Measurements from ENCODE around the gene PRH2. TPM values are rescaled to one million over a fixed set of nuclear protein-coding genes. Genes with fewer than 3 reads are reported as not detected.

PRH2 gene
- total RNA-seq, 1 experiment from 2014 or later = not detected

GRCh38 chr12:10965476-10965875 lies 36.4 kb downstream of the PRH2 start:
- H3K27me3 ChIP-seq (ENCODE audit: insufficient read depth, low read depth) = no peaks in the 10 kb centered on the region
- H3K4me3 ChIP-seq = no peak overlapping the region
- H3K36me3 ChIP-seq (ENCODE audit: low read depth) = no peaks in the 10 kb centered on the region
- H3K9me3 ChIP-seq (ENCODE audit: insufficient read depth, low read depth) = no peaks in the 10 kb centered on the region
- no TSS peak for BruUV-seq (replicated peaks)
- ChIA-PET CTCF (no interaction called here), POLR2A (ENCODE audit: unreplicated experiment) (no interaction called here)
- no peak overlapping the region for H3K4me2 ChIP-seq
- DNase-seq = no peak
- no peaks in the 10 kb centered on the region for H3K4me1 ChIP-seq (replicated peaks; ENCODE audit: insufficient read depth)
- TF ChIP-seq, protein P1, sequence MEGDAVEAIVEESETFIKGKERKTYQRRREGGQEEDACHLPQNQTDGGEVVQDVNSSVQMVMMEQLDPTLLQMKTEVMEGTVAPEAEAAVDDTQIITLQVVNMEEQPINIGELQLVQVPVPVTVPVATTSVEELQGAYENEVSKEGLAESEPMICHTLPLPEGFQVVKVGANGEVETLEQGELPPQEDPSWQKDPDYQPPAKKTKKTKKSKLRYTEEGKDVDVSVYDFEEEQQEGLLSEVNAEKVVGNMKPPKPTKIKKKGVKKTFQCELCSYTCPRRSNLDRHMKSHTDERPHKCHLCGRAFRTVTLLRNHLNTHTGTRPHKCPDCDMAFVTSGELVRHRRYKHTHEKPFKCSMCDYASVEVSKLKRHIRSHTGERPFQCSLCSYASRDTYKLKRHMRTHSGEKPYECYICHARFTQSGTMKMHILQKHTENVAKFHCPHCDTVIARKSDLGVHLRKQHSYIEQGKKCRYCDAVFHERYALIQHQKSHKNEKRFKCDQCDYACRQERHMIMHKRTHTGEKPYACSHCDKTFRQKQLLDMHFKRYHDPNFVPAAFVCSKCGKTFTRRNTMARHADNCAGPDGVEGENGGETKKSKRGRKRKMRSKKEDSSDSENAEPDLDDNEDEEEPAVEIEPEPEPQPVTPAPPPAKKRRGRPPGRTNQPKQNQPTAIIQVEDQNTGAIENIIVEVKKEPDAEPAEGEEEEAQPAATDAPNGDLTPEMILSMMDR (conservative IDR thresholded peaks at IDR 0.05) = no peak
- no peak for TF ChIP-seq EZH2 (IDR thresholded peaks at IDR 0.05; ENCODE audit: low read depth)
- no peak overlapping the region for H3K27ac ChIP-seq
- H3F3A ChIP-seq (ENCODE audit: insufficient read depth, low read depth) = no peaks in the 10 kb centered on the region
- intact Hi-C loops (cut with micrococcal nuclease; ENCODE audit: unreplicated experiment) = no loop called here
- H2AFZ ChIP-seq = no peak overlapping the region
- no peaks in the 10 kb centered on the region for H3K79me2 ChIP-seq (ENCODE audit: low read depth)
- H3K9me2 ChIP-seq (ENCODE audit: insufficient read depth) = no peaks in the 10 kb centered on the region
- no peaks in the 10 kb centered on the region; the same call in 1 of the 2 replicates for H4K20me1 ChIP-seq (ENCODE audit: insufficient read depth)

- ChIA-PET CTCF (no interaction called here), POLR2A (ENCODE audit: unreplicated experiment) (interaction anchor here (0.5 kb wide), 1 partner anchor 1096 kb away, joined by 3 read pairs; no protein-coding TSS in a partner anchor)
- no peaks in the 10 kb centered on the region for H3K27me3 ChIP-seq (ENCODE audit: insufficient read depth, low read depth)
- H3K9me2 ChIP-seq (ENCODE audit: insufficient read depth) = no peaks in the 10 kb centered on the region
- H2AFZ ChIP-seq = no peak overlapping the region
- no peak overlapping the region for H3K27ac ChIP-seq
- intact Hi-C loops (cut with micrococcal nuclease; ENCODE audit: unreplicated experiment) = no loop called here
- no peaks in the 10 kb centered on the region for H3F3A ChIP-seq (ENCODE audit: insufficient read depth, low read depth)
- H3K79me2 ChIP-seq (ENCODE audit: low read depth) = no peaks in the 10 kb centered on the region
- no TSS peak for BruUV-seq (replicated peaks)
- no peaks in the 10 kb centered on the region for H3K4me1 ChIP-seq (replicated peaks; ENCODE audit: insufficient read depth)
- no peaks in the 10 kb centered on the region; the same call in 1 of the 2 replicates for H4K20me1 ChIP-seq (ENCODE audit: insufficient read depth)
- H3K4me2 ChIP-seq = no peak overlapping the region
- H3K4me3 ChIP-seq = no peak overlapping the region
- H3K9me3 ChIP-seq (ENCODE audit: insufficient read depth, low read depth) = no peaks in the 10 kb centered on the region
- DNase-seq = no peak
- H3K36me3 ChIP-seq (ENCODE audit: low read depth) = no peaks in the 10 kb centered on the region
- no peak for TF ChIP-seq EZH2 (IDR thresholded peaks at IDR 0.05; ENCODE audit: low read depth)
- TF ChIP-seq, protein P1 (conservative IDR thresholded peaks at IDR 0.05) = no peak
Observed at GRCh38 chr12:10966314-10966713, 37.3 kb downstream of the PRH2 start.

DNA sequence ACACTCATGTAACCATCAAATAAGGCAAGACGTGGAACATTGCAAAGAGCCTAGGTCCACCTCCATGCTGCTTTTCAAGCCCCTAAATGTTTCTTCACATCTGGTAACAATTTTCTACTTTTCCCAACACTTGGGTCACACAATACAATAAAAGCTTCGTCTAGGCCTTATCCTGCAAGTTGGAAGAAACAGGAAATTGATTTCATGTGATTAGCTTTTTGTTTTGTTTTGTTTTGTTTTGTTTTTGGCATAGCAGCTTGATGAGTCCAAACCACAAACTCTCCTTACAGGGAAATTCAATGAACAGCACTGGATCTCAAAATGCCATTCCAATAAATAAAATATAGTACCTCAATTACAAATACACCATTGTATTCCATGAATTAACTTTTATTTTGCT lies 38.4 kb downstream of the PRH2 start:
- no peak overlapping the region for H3K4me2 ChIP-seq

More for the DNA sequence above, 38.4 kb downstream of the PRH2 start:
- ChIA-PET CTCF (no interaction called here), POLR2A (ENCODE audit: unreplicated experiment) (no interaction called here)
- no peak overlapping the region for H3K4me3 ChIP-seq
- H3K36me3 ChIP-seq (ENCODE audit: low read depth) = no peaks in the 10 kb centered on the region
- no peaks in the 10 kb centered on the region for H3K9me3 ChIP-seq (ENCODE audit: insufficient read depth, low read depth)
- BruUV-seq (replicated peaks) = no TSS peak
- no peaks in the 10 kb centered on the region for H3F3A ChIP-seq (ENCODE audit: insufficient read depth, low read depth)
- H3K9me2 ChIP-seq (ENCODE audit: insufficient read depth) = no peaks in the 10 kb centered on the region
- H4K20me1 ChIP-seq (ENCODE audit: insufficient read depth) = no peaks in the 10 kb centered on the region; the same call in 1 of the 2 replicates
- H2AFZ ChIP-seq = no peak overlapping the region
- no peaks in the 10 kb centered on the region for H3K27me3 ChIP-seq (ENCODE audit: insufficient read depth, low read depth)
- no peaks in the 10 kb centered on the region for H3K4me1 ChIP-seq (replicated peaks; ENCODE audit: insufficient read depth)
- H3K27ac ChIP-seq = no peak overlapping the region
- intact Hi-C loops (cut with micrococcal nuclease; ENCODE audit: unreplicated experiment) = no loop called here
- no peak for DNase-seq
- TF ChIP-seq, protein P1 (conservative IDR thresholded peaks at IDR 0.05) = no peak
- no peak for TF ChIP-seq EZH2 (IDR thresholded peaks at IDR 0.05; ENCODE audit: low read depth)
- H3K79me2 ChIP-seq (ENCODE audit: low read depth) = no peaks in the 10 kb centered on the region
